Measurements from ENCODE around the gene PARD3.

Gene PARD3

GRCh38 chr10:34504534-34504933, 310.6 kb downstream of the PARD3 start:
- H3K4me3 ChIP-seq (ENCODE audit: low read depth, low read length) = peak overlapping the region; percentile 15; the same call in 1 of the 2 replicates
- peak; percentile 79 for DNase-seq (ENCODE audit: low read depth)
- TF ChIP-seq CTCF (IDR thresholded peaks at IDR 0.05; ENCODE audit: control insufficient read depth, extremely low read depth, insufficient read depth) = no peak

- no peak for DNase-seq (ENCODE audit: low read depth)
- TF ChIP-seq CTCF (IDR thresholded peaks at IDR 0.05; ENCODE audit: control insufficient read depth, extremely low read depth, insufficient read depth) = no peak
- no peak overlapping the region for H3K4me3 ChIP-seq (ENCODE audit: low read depth, low read length)
These were observed 311.4 kb downstream of the PARD3 start for GRCh38 chr10:34503704-34504103.

GRCh38 chr10:34499612-34500279, 315.4 kb downstream of the PARD3 start:
- no peak overlapping the region for H3K4me3 ChIP-seq (ENCODE audit: low read depth, low read length)
- no peak for TF ChIP-seq CTCF (IDR thresholded peaks at IDR 0.05; ENCODE audit: control insufficient read depth, extremely low read depth, insufficient read depth)
- no peak for DNase-seq (ENCODE audit: low read depth)

GRCh38 chr10:34498821-34499220, 316.3 kb downstream of the PARD3 start:
- DNase-seq (ENCODE audit: low read depth) = no peak
- TF ChIP-seq CTCF (IDR thresholded peaks at IDR 0.05; ENCODE audit: control insufficient read depth, extremely low read depth, insufficient read depth) = no peak
- H3K4me3 ChIP-seq (ENCODE audit: low read depth, low read length) = no peak overlapping the region

- DNase-seq (ENCODE audit: low read depth) = no peak
- no peak for TF ChIP-seq CTCF (IDR thresholded peaks at IDR 0.05; ENCODE audit: control insufficient read depth, extremely low read depth, insufficient read depth)
- no peak overlapping the region for H3K4me3 ChIP-seq (ENCODE audit: low read depth, low read length)
These were observed 319.2 kb downstream of the PARD3 start for GRCh38 chr10:34495938-34496337.

GRCh38 chr10:34494012-34494411, 321.1 kb downstream of the PARD3 start:
- no peak overlapping the region for H3K4me3 ChIP-seq (ENCODE audit: low read depth, low read length)
- DNase-seq (ENCODE audit: low read depth) = no peak
- no peak for TF ChIP-seq CTCF (IDR thresholded peaks at IDR 0.05; ENCODE audit: control insufficient read depth, extremely low read depth, insufficient read depth)

GRCh38 chr10:34492081-34492480, 323.0 kb downstream of the PARD3 start:
- no peak for TF ChIP-seq CTCF (IDR thresholded peaks at IDR 0.05; ENCODE audit: control insufficient read depth, extremely low read depth, insufficient read depth)
- DNase-seq (ENCODE audit: low read depth) = no peak
- H3K4me3 ChIP-seq (ENCODE audit: low read depth, low read length) = no peak overlapping the region
